ENCODE data around the gene CRACR2B. TPM values are rescaled to one million over a fixed set of nuclear protein-coding genes. Genes with fewer than 3 reads are reported as not detected.

The CRACR2B gene
- polyA plus RNA-seq, 3 donors from 2014 or later: 0.74 to 2.2 TPM; not detected in 1

- Mint-ChIP-seq H3K27me3 (ENCODE audit: low read depth in 3 of 3) (peaks cover 7 to 15% (median 7%) of the 10 kb centered on the region in 3 donors), H3K4me3 (peak overlapping the region; percentile 35 to 61 (median 60)), H3K4me1 (peaks cover 0 to 28% of the 10 kb centered on the region in 2 donors), H3K27ac (no peak overlapping the region), H3K36me3 (no peaks in the 10 kb centered on the region), H3K9me3 (no peaks in the 10 kb centered on the region)
- peak; percentile 54 to 57 (median 54) for DNase-seq
These were observed 2.8 kb downstream of the CRACR2B start for GRCh38 chr11:830295-831117.

- no peaks in the 10 kb centered on the region for H3K36me3 Mint-ChIP-seq
- peaks cover 0 to 28% of the 10 kb centered on the region in 2 donors for H3K4me1 Mint-ChIP-seq
- H3K9me3 Mint-ChIP-seq: no peaks in the 10 kb centered on the region
- peaks cover 7 to 15% (median 7%) of the 10 kb centered on the region in 3 donors for H3K27me3 Mint-ChIP-seq (ENCODE audit: low read depth in 3 of 3)
- DNase-seq: no peak
- H3K27ac Mint-ChIP-seq: no peak overlapping the region
- peak overlapping the region; percentile 54 to 74 (median 62) for H3K4me3 Mint-ChIP-seq
These were observed 3.6 kb downstream of the CRACR2B start for GRCh38 chr11:831118-831864.

DNA sequence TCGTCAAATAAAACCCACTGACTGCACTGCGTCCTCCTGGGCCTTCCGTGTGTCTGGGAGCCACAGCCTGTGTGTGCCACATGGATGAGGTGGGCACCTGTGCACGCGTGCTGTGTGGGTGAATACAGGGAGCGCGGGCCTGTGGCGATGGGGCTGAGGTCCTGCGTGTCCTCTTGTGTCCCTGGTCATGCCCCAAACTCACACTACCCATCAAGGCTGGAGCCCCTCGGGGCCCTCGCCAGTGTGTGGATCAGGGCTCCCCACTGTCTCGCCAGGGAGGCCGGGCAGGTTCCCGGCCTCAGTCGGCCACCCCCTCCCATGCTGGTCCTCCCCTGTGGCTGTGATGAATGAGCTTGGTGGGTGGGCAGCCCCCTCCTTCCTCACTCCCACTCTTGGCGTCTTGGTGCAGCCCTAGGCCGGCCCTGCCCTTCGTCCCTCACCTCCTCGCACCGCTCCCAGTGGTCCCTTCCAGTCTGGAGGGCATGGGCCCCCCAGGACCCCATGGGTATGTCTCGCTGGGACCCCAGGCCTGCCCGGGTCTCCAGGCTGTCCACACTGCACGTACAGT is 4.3 kb downstream of the CRACR2B start:
- no peak for DNase-seq
- no peaks in the 10 kb centered on the region for H3K36me3 Mint-ChIP-seq
- H3K4me3 Mint-ChIP-seq: peak overlapping the region; percentile 54 to 74 (median 62)
- peaks cover 3 to 11% (median 7%) of the 10 kb centered on the region in 3 donors for H3K27me3 Mint-ChIP-seq (ENCODE audit: low read depth in 3 of 3)
- H3K27ac Mint-ChIP-seq: no peak overlapping the region
- H3K4me1 Mint-ChIP-seq: peaks cover 0 to 25% of the 10 kb centered on the region in 2 donors
- no peaks in the 10 kb centered on the region for H3K9me3 Mint-ChIP-seq

DNA sequence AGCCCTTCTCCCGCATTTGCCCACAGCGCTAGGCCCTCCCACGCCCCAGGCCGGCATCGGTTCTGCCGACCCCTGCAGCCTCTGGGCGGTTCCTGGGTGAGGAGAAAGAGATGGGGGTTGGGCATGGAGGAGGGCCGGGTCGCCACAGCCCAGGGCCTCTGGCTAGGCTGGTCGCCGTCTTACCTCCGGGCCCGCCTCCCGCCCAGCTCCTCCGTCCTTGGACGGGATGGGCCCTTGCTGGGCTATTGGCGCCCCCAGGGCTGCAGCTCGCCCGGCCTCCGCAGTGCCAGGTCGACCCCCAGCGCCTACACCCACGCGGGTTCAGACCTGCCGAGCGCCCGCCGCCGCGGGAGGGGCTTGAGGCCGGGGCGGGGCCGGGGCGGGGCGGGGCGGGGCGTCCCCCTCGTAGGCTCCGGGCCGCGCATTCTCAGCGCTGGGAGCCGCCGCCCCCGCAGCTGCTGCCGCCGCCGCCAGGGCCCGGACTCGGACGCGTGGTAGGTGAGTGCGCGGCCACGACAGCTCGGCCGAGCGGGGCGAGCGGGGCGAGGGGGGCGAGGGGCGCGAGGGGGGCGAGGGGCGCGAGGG is 4.9 kb downstream of the CRACR2B start, which contains the start of gene CD151:
Gene CD151, plus strand, starts transcription at position 424 of the 585 bp plus-strand sequence. CDS start 3,118 bp downstream, outside the sequence.
- H3K4me3 Mint-ChIP-seq: peak within 1 kb of the TSS; percentile 57 to 77 (median 70)
- peaks cover 3 to 10% (median 7%) of the 10 kb centered on the region in 3 donors for H3K27me3 Mint-ChIP-seq (ENCODE audit: low read depth in 3 of 3)
- peak in 2 of 3 donors; percentile 41 to 43 for DNase-seq
- H3K4me1 Mint-ChIP-seq: peaks cover 4 to 28% of the 10 kb centered on the region in 2 donors
- peak within 1 kb of the TSS in 1 of 6 donors; percentile 11 for H3K27ac Mint-ChIP-seq
- no peaks in the 10 kb centered on the region for H3K36me3 Mint-ChIP-seq
- no peaks in the 10 kb centered on the region for H3K9me3 Mint-ChIP-seq

DNA sequence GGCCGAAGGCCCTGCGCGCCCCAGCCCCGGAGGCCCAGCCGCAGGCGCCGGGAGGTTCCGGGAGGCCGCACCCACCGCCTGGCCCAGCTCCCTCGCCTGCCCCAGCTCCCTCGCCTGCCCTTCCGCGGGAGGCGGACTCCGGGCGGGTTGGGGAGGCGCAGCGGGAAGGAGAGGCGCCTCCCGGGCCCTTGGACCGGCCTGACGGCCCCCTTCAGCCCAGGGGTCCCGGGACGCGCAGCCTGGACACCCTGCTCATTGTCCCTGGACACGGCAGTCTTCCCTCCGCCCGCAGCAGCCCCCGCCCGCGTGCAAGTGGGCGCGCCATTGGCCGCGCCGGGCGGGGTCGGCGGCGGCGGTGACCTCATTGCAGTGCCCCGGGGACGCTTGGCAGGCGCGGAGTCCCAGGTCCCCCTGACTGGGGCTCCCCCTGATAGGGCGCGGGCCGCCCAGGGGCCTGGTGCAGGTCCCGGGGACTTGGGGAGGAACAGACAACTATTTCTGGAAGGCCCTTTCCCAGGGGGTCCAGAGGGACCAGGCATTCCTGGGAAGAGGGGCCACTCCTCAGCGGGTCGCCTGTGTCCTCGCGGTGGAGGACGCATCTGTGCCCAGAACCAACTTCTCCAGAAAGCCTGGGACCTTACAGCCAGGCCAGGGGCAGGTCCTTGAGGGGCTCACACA is 5.5 kb downstream of the CRACR2B start:
- peak in 1 of 3 donors; percentile 38 for DNase-seq
- Mint-ChIP-seq H3K4me3 (peak overlapping the region in 4 of 5 donors; percentile 57 to 77 (median 68)), H3K4me1 (peaks cover 11 to 28% of the 10 kb centered on the region in 2 donors), H3K27me3 (ENCODE audit: low read depth in 3 of 3) (peaks cover 2 to 4% (median 3%) of the 10 kb centered on the region in 3 donors), H3K27ac (peak overlapping the region in 1 of 6 donors; percentile 11), H3K36me3 (no peaks in the 10 kb centered on the region), H3K9me3 (no peaks in the 10 kb centered on the region)

GRCh38 chr11:833849-834311 is 6.2 kb downstream of the CRACR2B start:
- DNase-seq: no peak

DNA sequence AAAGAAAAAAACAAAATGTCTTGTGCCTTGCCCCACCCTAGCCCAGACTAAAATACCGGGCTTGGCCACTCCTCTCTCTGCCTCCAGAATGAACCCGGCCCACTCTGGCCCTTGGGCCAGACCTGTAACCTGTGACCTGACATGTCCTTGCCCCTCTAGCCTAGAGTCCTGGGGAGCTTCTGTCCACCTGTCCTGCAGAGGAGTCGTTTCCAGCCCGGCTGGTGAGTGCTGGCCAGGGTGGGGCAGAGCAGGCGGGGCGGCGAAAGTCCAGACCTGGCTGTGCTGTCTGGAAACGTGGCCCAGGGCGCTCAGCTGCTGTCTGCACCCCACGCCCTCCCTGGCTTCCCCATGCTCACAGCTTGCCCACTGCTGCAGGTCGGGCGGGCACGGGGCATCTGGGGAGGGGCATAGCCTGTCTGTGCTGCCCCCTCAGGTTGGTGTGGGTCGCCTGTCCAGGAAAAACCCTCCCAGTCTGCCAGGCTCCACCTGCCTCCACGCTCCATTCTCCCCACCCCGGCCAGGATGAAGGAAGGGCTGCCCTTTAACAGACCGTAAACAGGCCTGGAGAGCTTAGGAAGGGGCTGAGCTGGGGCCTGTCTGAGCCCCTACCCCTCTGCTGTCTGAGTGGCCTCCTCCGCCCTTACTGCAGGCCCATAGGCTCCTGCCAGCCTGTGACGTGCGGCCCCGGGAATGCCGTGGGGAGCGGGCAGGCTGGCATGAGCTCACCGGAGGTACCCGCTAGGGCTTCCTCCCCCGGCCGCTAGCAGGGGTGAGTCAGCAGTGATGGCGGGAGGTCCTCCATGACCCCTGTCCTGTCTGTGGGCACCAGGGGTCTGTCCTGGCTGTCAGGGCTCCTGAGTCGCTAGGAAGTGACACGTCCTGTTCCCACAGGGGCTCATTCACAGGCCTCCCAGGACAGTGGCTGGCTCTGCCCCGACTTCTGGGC is 6.9 kb downstream of the CRACR2B start:
- H3K36me3 Mint-ChIP-seq: no peaks in the 10 kb centered on the region
- peak overlapping the region; percentile 59 to 77 (median 70) for H3K4me3 Mint-ChIP-seq
- H3K27ac Mint-ChIP-seq: no peak overlapping the region
- peaks cover 2 to 5% (median 2%) of the 10 kb centered on the region in 3 donors for H3K27me3 Mint-ChIP-seq (ENCODE audit: low read depth in 3 of 3)
- no peaks in the 10 kb centered on the region for H3K9me3 Mint-ChIP-seq
- peaks cover 11 to 26% of the 10 kb centered on the region in 2 donors for H3K4me1 Mint-ChIP-seq
- DNase-seq: no peak

More at GRCh38 chr11:833849-834311, 6.2 kb downstream of the CRACR2B start:
- H3K4me1 Mint-ChIP-seq: peaks cover 11 to 31% of the 10 kb centered on the region in 2 donors
- H3K9me3 Mint-ChIP-seq: no peaks in the 10 kb centered on the region
- H3K27me3 Mint-ChIP-seq (ENCODE audit: low read depth in 3 of 3): peaks cover 2 to 3% (median 2%) of the 10 kb centered on the region in 3 donors
- no peaks in the 10 kb centered on the region for H3K36me3 Mint-ChIP-seq
- peak overlapping the region in 1 of 6 donors; percentile 31 for H3K27ac Mint-ChIP-seq
- H3K4me3 Mint-ChIP-seq: peak overlapping the region; percentile 57 to 77 (median 65)

GRCh38 chr11:836274-836673 is 8.6 kb downstream of the CRACR2B start:
- no peaks in the 10 kb centered on the region for H3K36me3 Mint-ChIP-seq
- no peak overlapping the region for H3K4me3 Mint-ChIP-seq
- H3K27ac Mint-ChIP-seq: no peak overlapping the region
- peaks cover 2 to 5% (median 2%) of the 10 kb centered on the region in 3 donors for H3K27me3 Mint-ChIP-seq (ENCODE audit: low read depth in 3 of 3)
- DNase-seq: no peak
- H3K9me3 Mint-ChIP-seq: no peaks in the 10 kb centered on the region
- peaks cover 24 to 40% of the 10 kb centered on the region in 2 donors for H3K4me1 Mint-ChIP-seq

- peaks cover 2 to 5% (median 2%) of the 10 kb centered on the region in 3 donors for H3K27me3 Mint-ChIP-seq (ENCODE audit: low read depth in 3 of 3)
- no peaks in the 10 kb centered on the region for H3K36me3 Mint-ChIP-seq
- H3K27ac Mint-ChIP-seq: no peak overlapping the region
- peak overlapping the region in 1 of 5 donors; percentile 33 for H3K4me3 Mint-ChIP-seq
- H3K9me3 Mint-ChIP-seq: no peaks in the 10 kb centered on the region
- no peak for DNase-seq
- peaks cover 24 to 42% of the 10 kb centered on the region in 2 donors for H3K4me1 Mint-ChIP-seq
These were observed 9.0 kb downstream of the CRACR2B start for GRCh38 chr11:836700-837099.

- H3K9me3 Mint-ChIP-seq: no peaks in the 10 kb centered on the region
- peaks cover 24 to 42% of the 10 kb centered on the region in 2 donors for H3K4me1 Mint-ChIP-seq
- H3K4me3 Mint-ChIP-seq: peak overlapping the region in 4 of 5 donors; percentile 38 to 60 (median 53)
- H3K36me3 Mint-ChIP-seq: no peaks in the 10 kb centered on the region
- H3K27me3 Mint-ChIP-seq (ENCODE audit: low read depth in 3 of 3): peaks cover 2 to 6% (median 2%) of the 10 kb centered on the region in 3 donors
- H3K27ac Mint-ChIP-seq: peak overlapping the region in 4 of 6 donors; percentile 55 to 79 (median 70)
- peak; percentile 55 to 74 (median 60) for DNase-seq
These were observed 9.7 kb downstream of the CRACR2B start for GRCh38 chr11:837189-837989.

DNA sequence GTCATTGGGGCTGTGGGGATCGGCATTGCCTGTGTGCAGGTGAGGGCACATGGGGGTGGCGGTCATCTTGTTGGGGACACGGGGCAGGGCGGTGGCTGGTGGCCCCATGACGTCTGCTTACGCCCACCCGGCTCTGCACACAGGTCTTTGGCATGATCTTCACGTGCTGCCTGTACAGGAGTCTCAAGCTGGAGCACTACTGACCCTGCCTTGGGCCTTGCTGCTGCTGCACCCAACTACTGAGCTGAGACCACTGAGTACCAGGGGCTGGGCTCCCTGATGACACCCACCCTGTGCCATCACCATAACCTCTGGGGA is 10.2 kb downstream of the CRACR2B start:
- Mint-ChIP-seq H3K9me3 (no peaks in the 10 kb centered on the region), H3K27ac (peak overlapping the region in 4 of 6 donors; percentile 24 to 79 (median 62)), H3K4me3 (peak overlapping the region in 3 of 5 donors; percentile 13 to 30 (median 18)), H3K27me3 (ENCODE audit: low read depth in 3 of 3) (peaks cover 2 to 6% (median 2%) of the 10 kb centered on the region in 3 donors), H3K4me1 (peaks cover 24 to 42% of the 10 kb centered on the region in 2 donors), H3K36me3 (no peaks in the 10 kb centered on the region)
- no peak for DNase-seq
